Loucy (cell line): ENCODE measurements around the gene ZCCHC12.
A peak's percentile ranks its signal among the peaks of the same experiment; 100 is the strongest.
"Not testable (repeated sequence)": the region's sequence is repeated elsewhere in the genome, so short reads cannot be mapped to it uniquely, and the experiment has no call there.

Experiments used
- H2AFZ ChIP-seq: fragments of 200-600 bp; sonication (generic); 2 replicates; pipeline ENCODE4 v1.6.0; 2016; ENCODE audit warnings: antibody characterized with exemption, mild to moderate bottlenecking, low read length, moderate library complexity
- H3F3A ChIP-seq: fragments of 200-600 bp; 2 replicates; pipeline ENCODE4 v1.6.0; 2016; ENCODE audit warnings: antibody characterized with exemption, low read depth, mild to moderate bottlenecking
- H3K27me3 ChIP-seq: fragments of 200-600 bp; sonication (generic); 2 replicates; pipeline ENCODE4 v1.6.1; 2014; ENCODE audit warnings: low read length, mild to moderate bottlenecking; ENCODE audit not compliant: insufficient read depth, poor library complexity, severe bottlenecking
- H3K36me3 ChIP-seq: fragments of 200-600 bp; sonication (generic); 2 replicates; pipeline ENCODE4 v1.6.1; 2016; ENCODE audit warnings: low read length; ENCODE audit not compliant: insufficient read depth
- H3K4me1 ChIP-seq: fragments of 200-600 bp; sonication (generic); 2 replicates; pipeline ENCODE4 v1.5.1; 2014; ENCODE audit warnings: low read length, mild to moderate bottlenecking; ENCODE audit not compliant: insufficient read depth, poor library complexity, severe bottlenecking
- H3K4me2 ChIP-seq: fragments of 200-600 bp; sonication (generic); 2 replicates; pipeline ENCODE4 v1.6.0; 2014; ENCODE audit warnings: antibody characterized with exemption, low read length, low read depth, mild to moderate bottlenecking; ENCODE audit not compliant: poor library complexity, severe bottlenecking
- H3K4me3 ChIP-seq: fragments of 200-600 bp; sonication (generic); 2 replicates; pipeline ENCODE4 v1.5.1; 2014; ENCODE audit warnings: low read length, mild to moderate bottlenecking, mixed read lengths; ENCODE audit not compliant: poor library complexity, severe bottlenecking
- H3K79me2 ChIP-seq: fragments of 200-600 bp; sonication (generic); 2 replicates; pipeline ENCODE4 v1.6.1; 2014; ENCODE audit warnings: low read length; ENCODE audit not compliant: insufficient read depth
- H3K9ac ChIP-seq: fragments of 200-600 bp; sonication (generic); 2 replicates; pipeline ENCODE4 v1.6.0; 2014; ENCODE audit warnings: mild to moderate bottlenecking, low read depth, low read length, moderate library complexity; ENCODE audit not compliant: poor library complexity, severe bottlenecking
- H3K9me2 ChIP-seq: fragments of 200-600 bp; sonication (generic); replicated peaks from 2 replicates; pipeline ENCODE4 v1.6.1; 2016; ENCODE audit warnings: low read depth, low read length, mixed read lengths
- H3K9me3 ChIP-seq: fragments of 200-600 bp; sonication (generic); 2 replicates; pipeline ENCODE4 v1.6.1; 2014; ENCODE audit warnings: mild to moderate bottlenecking, antibody characterized with exemption, low read length, low read depth; ENCODE audit not compliant: insufficient read depth
- H4K20me1 ChIP-seq: fragments of 200-600 bp; sonication (generic); 2 replicates; pipeline ENCODE4 v1.6.0; 2014; ENCODE audit warnings: antibody characterized with exemption, low read length, mild to moderate bottlenecking; ENCODE audit not compliant: insufficient read depth, poor library complexity, severe bottlenecking
- EZH2phosphoT487 ChIP-seq: fragments of 200-600 bp; IDR thresholded peaks from 2 replicates; pipeline ENCODE4 v1.6.1; 2018; ENCODE audit warnings: antibody characterized with exemption, mild to moderate bottlenecking, moderate library complexity, borderline replicate concordance
- TF ChIP-seq, protein P1 (sequence below): fragments of 200-600 bp; sonication (generic); conservative IDR thresholded peaks from 2 replicates; pipeline ENCODE4 v1.5.1; 2014; ENCODE audit warnings: mild to moderate bottlenecking, antibody characterized with exemption, low read length

The ZCCHC12 gene

GRCh38 chrX:118807151-118808017 is 16.2 kb upstream of the ZCCHC12 start:
- H3K9me2 ChIP-seq: no peaks in the 10 kb centered on the region
- H3K9me3 ChIP-seq: no peaks in the 10 kb centered on the region
- H3K4me1 ChIP-seq: no peaks in the 10 kb centered on the region
- TF ChIP-seq EZH2phosphoT487: no peak
- TF ChIP-seq, protein P1, sequence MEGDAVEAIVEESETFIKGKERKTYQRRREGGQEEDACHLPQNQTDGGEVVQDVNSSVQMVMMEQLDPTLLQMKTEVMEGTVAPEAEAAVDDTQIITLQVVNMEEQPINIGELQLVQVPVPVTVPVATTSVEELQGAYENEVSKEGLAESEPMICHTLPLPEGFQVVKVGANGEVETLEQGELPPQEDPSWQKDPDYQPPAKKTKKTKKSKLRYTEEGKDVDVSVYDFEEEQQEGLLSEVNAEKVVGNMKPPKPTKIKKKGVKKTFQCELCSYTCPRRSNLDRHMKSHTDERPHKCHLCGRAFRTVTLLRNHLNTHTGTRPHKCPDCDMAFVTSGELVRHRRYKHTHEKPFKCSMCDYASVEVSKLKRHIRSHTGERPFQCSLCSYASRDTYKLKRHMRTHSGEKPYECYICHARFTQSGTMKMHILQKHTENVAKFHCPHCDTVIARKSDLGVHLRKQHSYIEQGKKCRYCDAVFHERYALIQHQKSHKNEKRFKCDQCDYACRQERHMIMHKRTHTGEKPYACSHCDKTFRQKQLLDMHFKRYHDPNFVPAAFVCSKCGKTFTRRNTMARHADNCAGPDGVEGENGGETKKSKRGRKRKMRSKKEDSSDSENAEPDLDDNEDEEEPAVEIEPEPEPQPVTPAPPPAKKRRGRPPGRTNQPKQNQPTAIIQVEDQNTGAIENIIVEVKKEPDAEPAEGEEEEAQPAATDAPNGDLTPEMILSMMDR: peak; percentile 65
- no peaks in the 10 kb centered on the region for H3K79me2 ChIP-seq
- H3F3A ChIP-seq: no peaks in the 10 kb centered on the region
- no peaks in the 10 kb centered on the region for H3K36me3 ChIP-seq
- H4K20me1 ChIP-seq: no peaks in the 10 kb centered on the region
- no peak overlapping the region for H3K9ac ChIP-seq
- H3K4me2 ChIP-seq: no peak overlapping the region
- H3K4me3 ChIP-seq: no peak overlapping the region
- H3K27me3 ChIP-seq: no peaks in the 10 kb centered on the region
- no peak overlapping the region for H2AFZ ChIP-seq

DNA sequence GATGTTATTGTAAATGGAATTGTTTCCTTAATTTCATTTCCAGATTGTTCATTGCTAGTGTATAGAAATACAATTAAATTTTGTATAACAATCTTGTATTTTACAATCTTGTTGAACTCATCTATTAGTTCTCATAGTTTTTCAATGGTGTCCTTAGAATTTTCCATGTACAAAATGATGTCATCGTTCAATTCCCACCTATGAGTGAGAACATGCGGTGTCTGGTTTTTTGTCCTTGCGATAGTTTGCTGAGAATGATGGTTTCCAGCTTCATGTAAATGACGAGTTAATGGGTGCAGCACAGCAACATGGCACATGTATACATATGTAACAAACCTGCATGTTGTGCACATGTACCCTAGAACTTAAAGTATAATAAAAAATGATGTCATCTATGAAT is 6.4 kb upstream of the ZCCHC12 start:
- not testable (repeated sequence) for H3F3A ChIP-seq, H3K9ac ChIP-seq, H3K36me3 ChIP-seq, H3K4me1 ChIP-seq, H3K27me3 ChIP-seq, H3K79me2 ChIP-seq, H2AFZ ChIP-seq, H3K4me3 ChIP-seq, H3K9me3 ChIP-seq, H3K4me2 ChIP-seq, H3K9me2 ChIP-seq, H4K20me1 ChIP-seq

DNA sequence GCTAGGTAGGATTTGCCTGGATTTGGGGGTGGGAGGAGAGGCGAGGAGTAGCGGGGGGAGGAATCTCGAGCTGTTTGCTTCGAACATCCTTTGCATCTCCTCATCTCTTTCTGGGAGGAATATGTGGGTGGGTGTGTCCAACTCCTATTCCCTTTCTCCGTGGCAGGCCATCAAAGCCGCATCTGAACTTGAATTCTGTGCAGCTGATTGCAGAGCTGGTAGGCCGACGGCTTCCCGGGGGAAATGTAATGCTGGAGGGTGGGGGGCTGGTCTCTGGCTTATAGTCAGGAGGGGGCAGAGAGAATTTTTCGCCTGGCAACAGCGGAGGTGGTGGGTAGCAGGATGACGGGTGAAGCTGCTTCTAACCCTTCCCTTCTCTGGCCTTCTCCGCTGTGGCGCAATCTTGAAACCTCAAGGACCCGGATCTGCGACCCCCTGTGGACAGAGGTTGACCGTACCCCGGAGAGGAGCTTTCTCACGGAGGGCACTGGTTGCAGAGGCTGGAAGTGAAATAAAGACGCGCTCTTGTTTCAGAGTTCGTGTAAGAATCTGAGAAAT is 628 bp downstream of the ZCCHC12 start:
- no peaks in the 10 kb centered on the region for H3K9me3 ChIP-seq
- no peak for TF ChIP-seq EZH2phosphoT487
- TF ChIP-seq, protein P1: no peak
- peaks cover 7% of the 10 kb centered on the region for H3K27me3 ChIP-seq
- no peaks in the 10 kb centered on the region for H3K9me2 ChIP-seq
- no peak overlapping the region for H2AFZ ChIP-seq
- peak overlapping the region; percentile 76 for H3K4me2 ChIP-seq
- no peaks in the 10 kb centered on the region for H4K20me1 ChIP-seq
- H3K4me3 ChIP-seq: peak overlapping the region; percentile 36
- no peaks in the 10 kb centered on the region for H3F3A ChIP-seq
- H3K9ac ChIP-seq: no peak overlapping the region
- no peaks in the 10 kb centered on the region for H3K36me3 ChIP-seq
- no peaks in the 10 kb centered on the region for H3K4me1 ChIP-seq
- no peaks in the 10 kb centered on the region for H3K79me2 ChIP-seq

GRCh38 chrX:118825227-118825626 is 1.6 kb downstream of the ZCCHC12 start:
- H2AFZ ChIP-seq: no peak overlapping the region
- no peaks in the 10 kb centered on the region for H3K9me2 ChIP-seq
- no peaks in the 10 kb centered on the region for H4K20me1 ChIP-seq
- H3K36me3 ChIP-seq: no peaks in the 10 kb centered on the region
- TF ChIP-seq, protein P1: no peak
- no peak for TF ChIP-seq EZH2phosphoT487
- H3K4me2 ChIP-seq: no peak overlapping the region
- no peak overlapping the region for H3K4me3 ChIP-seq
- H3K79me2 ChIP-seq: no peaks in the 10 kb centered on the region
- no peaks in the 10 kb centered on the region for H3F3A ChIP-seq
- no peak overlapping the region for H3K9ac ChIP-seq
- H3K4me1 ChIP-seq: no peaks in the 10 kb centered on the region
- peaks cover 7% of the 10 kb centered on the region for H3K27me3 ChIP-seq
- no peaks in the 10 kb centered on the region for H3K9me3 ChIP-seq
